ENCODE measurements around the gene BCAR1.

DNA sequence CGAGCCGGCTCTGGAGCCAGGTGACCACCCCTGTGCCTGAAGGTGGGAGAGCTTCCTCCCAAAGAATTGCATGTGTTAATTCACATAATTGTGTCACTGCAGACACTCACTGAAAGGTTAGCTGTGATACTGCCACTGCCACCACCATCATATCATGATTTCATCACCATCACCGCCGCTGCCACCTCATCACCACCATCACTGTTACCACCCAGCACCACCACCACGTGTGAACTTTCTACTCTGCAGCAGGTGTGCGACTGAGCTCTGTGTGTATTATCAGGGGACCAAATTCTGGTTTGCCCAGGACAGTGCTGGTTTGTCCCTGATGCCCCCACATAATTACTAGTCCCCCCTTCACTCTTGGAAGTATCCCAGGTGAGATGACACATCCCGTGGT is 15.2 kb downstream of the BCAR1 start:
- TF ChIP-seq POLR2A (IDR thresholded peaks at IDR 0.05) = no peak
- TF ChIP-seq, protein P1, sequence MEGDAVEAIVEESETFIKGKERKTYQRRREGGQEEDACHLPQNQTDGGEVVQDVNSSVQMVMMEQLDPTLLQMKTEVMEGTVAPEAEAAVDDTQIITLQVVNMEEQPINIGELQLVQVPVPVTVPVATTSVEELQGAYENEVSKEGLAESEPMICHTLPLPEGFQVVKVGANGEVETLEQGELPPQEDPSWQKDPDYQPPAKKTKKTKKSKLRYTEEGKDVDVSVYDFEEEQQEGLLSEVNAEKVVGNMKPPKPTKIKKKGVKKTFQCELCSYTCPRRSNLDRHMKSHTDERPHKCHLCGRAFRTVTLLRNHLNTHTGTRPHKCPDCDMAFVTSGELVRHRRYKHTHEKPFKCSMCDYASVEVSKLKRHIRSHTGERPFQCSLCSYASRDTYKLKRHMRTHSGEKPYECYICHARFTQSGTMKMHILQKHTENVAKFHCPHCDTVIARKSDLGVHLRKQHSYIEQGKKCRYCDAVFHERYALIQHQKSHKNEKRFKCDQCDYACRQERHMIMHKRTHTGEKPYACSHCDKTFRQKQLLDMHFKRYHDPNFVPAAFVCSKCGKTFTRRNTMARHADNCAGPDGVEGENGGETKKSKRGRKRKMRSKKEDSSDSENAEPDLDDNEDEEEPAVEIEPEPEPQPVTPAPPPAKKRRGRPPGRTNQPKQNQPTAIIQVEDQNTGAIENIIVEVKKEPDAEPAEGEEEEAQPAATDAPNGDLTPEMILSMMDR (IDR thresholded peaks at IDR 0.05) = no peak
- TF ChIP-seq EP300 (IDR thresholded peaks at IDR 0.05) = no peak
- TF ChIP-seq POLR2AphosphoS5 (IDR thresholded peaks at IDR 0.05) = no peak
